A549 (cell line): ENCODE measurements around the gene ENTPD6. TPM values are rescaled to one million over a fixed set of nuclear protein-coding genes. Genes with fewer than 3 reads are reported as not detected.
A peak's percentile ranks its signal among the peaks of the same experiment; 100 is the strongest.

Experiments used
- ATAC-seq, 2 experiments: fragments of 200-7000 bp in 1 of 2; fragments of >200 bp in 1 of 2; cut with Nextera tagmentation in 1 of 2; cut with Tn5 transposase in 1 of 2; 3 replicates each; pipeline versions ENCODE4 v1.8.0 to v1.9.1; 2018 to 2020; ENCODE audit warnings: mild to moderate bottlenecking in 1 of 2, moderate library complexity in 1 of 2
- CTCF ChIA-PET: fragments of 300-600 bp; sonication (Branson Sonifier 250); formaldehyde crosslinking; extraction: SDS; loops from one replicate; lab custom pipeline; 2021; ENCODE audit warnings: antibody characterized with exemption, inconsistent platforms; lab: Yijun Ruan, JAX
- POLR2A ChIA-PET: fragments of 350-600 bp; formaldehyde crosslinking; extraction: SDS; loops from one replicate; lab custom pipeline; 2021; ENCODE audit warnings: antibody characterized with exemption, inconsistent platforms; lab: Yijun Ruan, JAX
- DNase-seq, 2 experiments: peaks; one replicate each; pipeline versions ENCODE4 v3.0.0 to v3.0.0-alpha.2; 2011 to 2016; ENCODE audit warnings: low read depth in 1 of 2, low spot score in 1 of 2
- FAIRE-seq: peaks from 2 replicates; lab custom pipeline; 2011; peaks lifted over from hg19 to GRCh38; lab: Jason Lieb, UNC
- H3K27ac ChIP-seq, 2 experiments: fragments of >200 bp; sonication (Bioruptor Twin); formaldehyde crosslinking; 3 replicates each; pipeline ENCODE4 v1.5.1; 2016 to 2017
- H3K4me1 ChIP-seq: fragments of >200 bp; sonication (Bioruptor Twin); formaldehyde crosslinking; 3 replicates; pipeline ENCODE4 v1.6.1; 2016
- H3K4me2 ChIP-seq: fragments of >200 bp; sonication (Bioruptor Twin); formaldehyde crosslinking; 3 replicates; pipeline ENCODE4 v1.6.1; 2016
- H3K4me3 ChIP-seq: fragments of >200 bp; sonication (Bioruptor Twin); formaldehyde crosslinking; 3 replicates; pipeline ENCODE4 v1.5.1; 2016
- H3K9me3 ChIP-seq: fragments of >200 bp; sonication (Bioruptor Twin); formaldehyde crosslinking; 3 replicates; pipeline ENCODE4 v1.6.1; 2016
- BHLHE40 ChIP-seq: IDR thresholded peaks from 2 replicates; pipeline ENCODE4 v1.6.1; 2012; ENCODE audit warnings: low read depth, low read length, inconsistent platforms
- CBX8 ChIP-seq: fragments of 200-600 bp; sonication (generic); IDR thresholded peaks from 2 replicates; pipeline ENCODE4 v1.6.1; 2016
- CEBPB ChIP-seq, 2 experiments: fragments of >200 bp in 1 of 2; sonication (Bioruptor Twin) in 1 of 2; formaldehyde crosslinking in 1 of 2; IDR thresholded peaks; 2 replicates each; pipeline ENCODE4 v1.6.1; 2012 to 2016
- CHD4 ChIP-seq: fragments of 200-600 bp; sonication (generic); IDR thresholded peaks from 2 replicates; pipeline ENCODE4 v1.6.1; 2016; ENCODE audit warnings: antibody characterized with exemption, mild to moderate bottlenecking, borderline replicate concordance
- EHMT2 ChIP-seq: fragments of 200-600 bp; sonication (generic); IDR thresholded peaks from 2 replicates; pipeline ENCODE4 v1.6.1; 2016; ENCODE audit warnings: antibody characterized with exemption, low read depth, mild to moderate bottlenecking, moderate library complexity
- EP300 ChIP-seq, 2 experiments: fragments of >200 bp; sonication (Bioruptor Twin); formaldehyde crosslinking; IDR thresholded peaks; 2 replicates in 1 of 2; 3 replicates in 1 of 2; pipeline ENCODE4 v1.6.1; 2016 to 2017
- ESRRA ChIP-seq: fragments of 150-350 bp; IDR thresholded peaks from 2 replicates; pipeline ENCODE4 v1.6.1; 2014; ENCODE audit warnings: mild to moderate bottlenecking, low read length, borderline replicate concordance
- FOXS1 ChIP-seq: fragments of 250-450 bp; sonication (Bioruptor Pico); IDR thresholded peaks from 2 replicates; pipeline ENCODE4 v1.5.0; 2020; ENCODE audit warnings: mild to moderate bottlenecking, moderate library complexity
- GATA3 ChIP-seq: IDR thresholded peaks from 2 replicates; pipeline ENCODE4 v1.6.1; 2012; ENCODE audit warnings: borderline replicate concordance
- HDAC2 ChIP-seq: fragments of 200-600 bp; sonication (generic); IDR thresholded peaks from 2 replicates; pipeline ENCODE4 v1.6.1; 2016
- HOXA7 ChIP-seq: fragments of 250-450 bp; sonication (Bioruptor Pico); IDR thresholded peaks from 2 replicates; pipeline ENCODE4 v1.5.0; 2020; ENCODE audit warnings: mild to moderate bottlenecking, moderate library complexity
- KDM1A ChIP-seq: fragments of 200-600 bp; sonication (generic); IDR thresholded peaks from 2 replicates; pipeline ENCODE4 v1.6.1; 2016; ENCODE audit warnings: low read depth, mild to moderate bottlenecking
- MAFK ChIP-seq: fragments of 450-650 bp; IDR thresholded peaks from 2 replicates; pipeline ENCODE4 v1.6.1; 2014; ENCODE audit not compliant: partially characterized antibody
- NPAS2 ChIP-seq: fragments of 250-450 bp; sonication (Bioruptor Pico); IDR thresholded peaks from 2 replicates; pipeline ENCODE4 v1.8.0; 2022; ENCODE audit warnings: mild to moderate bottlenecking, moderate library complexity, borderline replicate concordance
- POLR2A ChIP-seq: IDR thresholded peaks from 2 replicates; pipeline ENCODE4 v1.6.1; 2012; ENCODE audit warnings: mild to moderate bottlenecking, low read length
- POLR2AphosphoS2 ChIP-seq: conservative IDR thresholded peaks from 2 replicates; pipeline ENCODE4 v1.6.1; 2012; ENCODE audit warnings: low read length, improper control_type of control experiment, inconsistent platforms
- RNF2 ChIP-seq: fragments of 200-600 bp; sonication (generic); IDR thresholded peaks from 2 replicates; pipeline ENCODE4 v1.6.1; 2016; ENCODE audit warnings: low read depth, mild to moderate bottlenecking, antibody characterized with exemption, moderate library complexity, borderline replicate concordance
- SMC3 ChIP-seq: fragments of >200 bp; sonication (Bioruptor Twin); formaldehyde crosslinking; IDR thresholded peaks from 3 replicates; pipeline ENCODE4 v1.6.1; 2018; ENCODE audit warnings: inconsistent platforms
- ZC3H11A ChIP-seq: fragments of 450-650 bp; IDR thresholded peaks from 2 replicates; pipeline ENCODE4 v1.6.1; 2014; ENCODE audit warnings: antibody characterized with exemption, mild to moderate bottlenecking
- whole genome bisulfite sequencing: methylation state at CpG from one replicate; pipeline ENCODE4 v1.1.6; 2017; ENCODE audit errors: missing lambda C conversion rate; 5-methylcytosine and 5-hydroxymethylcytosine counted together
- polyA plus RNA-seq, 4 experiments: library from polyadenylated mRNA; depleted of rRNA in 3 of 4; stranded (reverse); fragments of >200 nt; fragmentation: RNase III in 1 of 4; extraction: RNeasy Plus Mini Kit Qiagen cat#74134 plus additional on column Dnase treatment in 1 of 4; gene quantifications; 2 replicates in 3 of 4; 3 replicates in 1 of 4; pipeline ENCODE4 v1.2.3, GENCODE V29; 2011 to 2017
- TF ChIP-seq, protein P1 (sequence below): fragments of >200 bp; sonication (Bioruptor Twin); formaldehyde crosslinking; IDR thresholded peaks from 2 replicates; pipeline ENCODE4 v1.6.1; 2016

Gene ENTPD6
- polyA plus RNA-seq, 2 of the 4 experiments (the other 2 are of a cell fraction), result 85.7 to 87.0 TPM

DNA sequence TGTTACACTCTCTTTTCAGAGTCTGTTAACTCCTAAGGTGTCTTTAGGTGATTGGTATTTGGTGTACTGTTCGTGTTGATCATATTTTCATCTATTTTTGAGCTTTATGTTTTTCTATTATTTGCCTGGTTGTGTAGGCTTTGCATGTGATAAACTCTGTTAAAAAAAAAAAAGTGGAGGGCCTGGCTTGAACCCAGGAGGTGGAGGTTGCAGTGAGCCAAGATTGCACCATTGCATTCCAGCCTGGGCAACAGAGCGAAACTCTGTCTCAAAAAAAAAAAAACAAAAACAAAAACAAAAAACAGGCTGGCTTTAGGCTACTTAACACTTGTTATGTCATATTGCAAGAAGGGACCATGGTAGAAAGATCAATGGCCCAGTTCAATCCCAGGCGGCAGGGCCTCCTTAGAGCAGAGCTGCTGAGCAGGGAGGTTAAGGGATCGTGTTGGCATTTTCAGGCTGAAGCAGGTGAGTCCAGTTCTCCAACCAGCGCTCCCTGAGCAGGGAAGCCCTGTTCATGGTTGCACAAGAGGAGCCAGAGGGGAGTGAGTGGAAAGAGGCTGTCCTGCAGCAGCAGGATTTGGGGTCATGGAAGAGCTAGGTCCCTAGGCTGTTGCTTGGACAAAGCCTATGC, 60.8 kb downstream of the ENTPD6 start:
- Histone ChIP-seq H3K4me1 (peaks cover 46% of the 10 kb centered on the region), H3K27ac (0 out of 6 replicates have a peak overlapping the region, but pooled peaks of 1 of the 2 experiments have one; percentile 5), H3K9me3 (0 out of 3 replicates have a peak, but pooled peaks cover 5% of the 10 kb centered on the region), H3K4me2 (no peak overlapping the region), H3K4me3 (no peak overlapping the region)
- no peak for TF ChIP-seq CBX8
- TF ChIP-seq RNF2, result no peak
- no peak for TF ChIP-seq GATA3
- TF ChIP-seq POLR2AphosphoS2, result no peak
- no peak for TF ChIP-seq SMC3
- TF ChIP-seq POLR2A, result no peak
- no peak for TF ChIP-seq HOXA7 (CRISPR knock-in tag)
- no peak for TF ChIP-seq EP300 (IDR thresholded peaks at IDR 0.05)
- TF ChIP-seq ESRRA, result no peak
- 92% methylated on average over 5 of the region's 5 CpGs for WGBS
- POLR2A ChIA-PET, result interaction anchor here (0.7 kb wide), 1 partner anchor 20 kb away, joined by 3 read pairs; no protein-coding TSS in a partner anchor
- FAIRE-seq (no peak), DNase-seq (no peak), ATAC-seq (no peak)
- CTCF ChIA-PET, result interaction anchor here (0.7 to 5.1 kb wide), 7 partner anchors 9 to 262 kb away, joined by 3 to 30 read pairs (median 6); partner anchors contain the start of genes APMAP and PYGB

DNA sequence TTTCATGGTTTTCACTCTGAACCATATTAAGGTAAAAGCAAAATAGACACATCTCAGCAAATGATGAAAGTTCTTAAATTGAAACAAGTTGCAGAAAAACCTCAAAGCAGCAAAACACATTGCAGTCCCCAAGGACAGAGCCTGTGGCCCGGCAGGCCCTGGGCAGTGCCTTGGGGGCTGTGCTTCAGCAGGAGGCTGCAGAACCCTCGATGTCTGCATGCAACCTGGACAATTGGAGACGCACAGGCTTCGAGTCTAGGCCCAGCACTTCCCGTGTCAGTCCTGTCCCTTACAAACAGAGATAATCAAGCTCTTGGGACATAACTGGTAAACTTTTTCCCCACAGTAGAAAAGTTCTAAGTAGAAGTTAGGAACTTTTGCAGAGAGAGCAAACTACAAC, 61.6 kb downstream of the ENTPD6 start:
- CTCF ChIA-PET, result interaction anchor here (0.7 to 5.1 kb wide), 8 partner anchors 10 to 263 kb away, joined by 3 to 30 read pairs (median 4); partner anchors contain the start of genes APMAP, ENTPD6 and PYGB
- 91% methylated on average over 5 of the region's 5 CpGs for WGBS
- POLR2A ChIA-PET, result no interaction called here
- ATAC-seq, result no peak
- DNase-seq, result no peak
- H3K4me1 ChIP-seq, result peaks cover 38% of the 10 kb centered on the region
- no peak overlapping the region for H3K4me2 ChIP-seq
- TF ChIP-seq EHMT2 (no peak), CEBPB (IDR thresholded peaks at IDR 0.05) (no peak), CHD4 (no peak), CBX8 (no peak), NPAS2 (CRISPR knock-in tag) (no peak)
- H3K4me3 ChIP-seq, result no peak overlapping the region
- H3K27ac ChIP-seq, result no peak overlapping the region
- 0 out of 3 replicates have a peak, but pooled peaks cover 5% of the 10 kb centered on the region for H3K9me3 ChIP-seq
- no peak for FAIRE-seq

DNA sequence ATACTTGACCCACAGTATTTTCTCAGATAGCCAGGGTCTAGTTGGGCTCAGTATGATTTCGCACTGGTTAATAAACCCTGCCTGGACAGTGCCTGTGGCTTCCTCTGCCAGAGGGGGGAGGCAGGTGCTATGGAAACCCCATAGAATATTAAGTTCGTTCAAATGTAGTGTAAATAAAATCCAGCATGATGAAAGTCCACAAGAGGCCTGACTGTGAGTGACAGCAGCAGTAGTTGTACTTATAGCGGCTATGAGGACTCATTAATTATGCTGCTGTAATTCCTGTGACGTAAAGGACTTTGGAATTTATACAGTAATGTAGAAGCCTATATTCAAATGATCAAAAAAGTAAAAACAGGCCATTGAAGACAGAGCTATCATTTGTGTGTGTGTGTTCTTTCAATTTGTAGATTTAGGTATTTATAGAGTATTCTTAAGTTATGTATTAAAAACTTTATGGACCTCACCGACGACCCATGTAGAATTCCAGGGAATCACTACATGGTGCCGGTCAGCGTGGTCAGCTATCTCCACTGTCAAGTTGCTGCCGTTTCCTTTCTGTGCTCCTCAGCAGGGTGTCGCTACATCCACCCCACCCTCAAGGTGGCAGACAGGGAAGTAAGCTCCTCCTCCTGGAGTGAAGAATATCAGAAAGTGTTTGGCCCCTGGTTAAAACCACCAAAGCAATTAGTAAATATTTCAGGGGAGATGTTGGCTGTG, 62.4 kb downstream of the ENTPD6 start:
- DNase-seq, result no peak
- H3K27ac ChIP-seq, result no peak overlapping the region
- CTCF ChIA-PET, result interaction anchor here (0.6 to 5.1 kb wide), 9 partner anchors 10 to 264 kb away, joined by 3 to 30 read pairs (median 3); partner anchors contain the start of genes APMAP, ENTPD6 and PYGB
- ATAC-seq, result no peak
- peaks cover 30% of the 10 kb centered on the region for H3K4me1 ChIP-seq
- no peak overlapping the region for H3K4me2 ChIP-seq
- POLR2A ChIA-PET, result no interaction called here
- no peak for FAIRE-seq
- H3K4me3 ChIP-seq, result no peak overlapping the region
- 0 out of 3 replicates have a peak, but pooled peaks cover 5% of the 10 kb centered on the region for H3K9me3 ChIP-seq
- no peak for TF ChIP-seq HDAC2
- no peak for TF ChIP-seq FOXS1 (CRISPR knock-in tag)
- no peak for TF ChIP-seq NPAS2 (CRISPR knock-in tag)
- WGBS, result 88% methylated on average over 10 of the region's 10 CpGs

DNA sequence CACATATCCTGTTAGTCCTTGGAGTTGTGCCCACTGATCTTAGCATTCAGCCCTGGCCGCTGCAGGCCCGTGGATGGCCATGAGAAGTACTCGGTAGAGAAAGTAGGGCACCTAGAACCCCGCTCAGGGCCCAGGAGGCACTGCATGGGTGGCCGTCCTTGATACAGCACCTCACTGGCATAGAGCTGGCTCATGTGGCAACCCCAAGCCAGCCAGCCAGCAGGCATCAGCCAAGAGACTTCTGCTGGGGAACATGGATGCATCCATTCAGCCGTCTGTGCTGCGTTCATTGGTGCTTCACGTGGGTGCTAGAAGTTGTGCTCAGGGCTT, 62.9 kb downstream of the ENTPD6 start:
- Histone ChIP-seq H3K27ac (no peak overlapping the region), H3K9me3 (0 out of 3 replicates have a peak, but pooled peaks cover 5% of the 10 kb centered on the region), H3K4me1 (peaks cover 26% of the 10 kb centered on the region), H3K4me2 (no peak overlapping the region), H3K4me3 (no peak overlapping the region)
- FAIRE-seq (no peak), ATAC-seq (no peak), DNase-seq (no peak)
- no peak for TF ChIP-seq ZC3H11A
- no peak for TF ChIP-seq ESRRA
- TF ChIP-seq POLR2AphosphoS2, result no peak
- TF ChIP-seq BHLHE40, result no peak
- TF ChIP-seq, protein P1, sequence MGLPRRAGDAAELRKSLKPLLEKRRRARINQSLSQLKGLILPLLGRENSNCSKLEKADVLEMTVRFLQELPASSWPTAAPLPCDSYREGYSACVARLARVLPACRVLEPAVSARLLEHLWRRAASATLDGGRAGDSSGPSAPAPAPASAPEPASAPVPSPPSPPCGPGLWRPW, result no peak
- no peak for TF ChIP-seq KDM1A
- no peak for TF ChIP-seq SMC3
- TF ChIP-seq MAFK, result no peak
- no peak for TF ChIP-seq POLR2A
- no peak for TF ChIP-seq HOXA7 (CRISPR knock-in tag)
- 82% methylated on average over 8 of the region's 8 CpGs for WGBS
- ChIA-PET CTCF (interaction anchor here (1.2 to 4.9 kb wide), 5 partner anchors 11 to 263 kb away, joined by 3 to 29 read pairs (median 3); partner anchors contain the start of gene PYGB), POLR2A (no interaction called here)
